IPS-18c (cell line): Measurements from ENCODE around the gene KDM4D.
A peak's percentile ranks its signal among the peaks of the same experiment; 100 is the strongest.

Experiments
- H3K4me3 ChIP-seq: 2 replicates; pipeline ENCODE4 v1.7.0; 2013; ENCODE audit warnings: low read depth, mild to moderate bottlenecking, low read length, moderate library complexity; ENCODE audit not compliant: insufficient read depth
- H3K9me3 ChIP-seq: one replicate; pipeline ENCODE4 v1.6.1; 2013; ENCODE audit warnings: mild to moderate bottlenecking, low read length, moderate library complexity; ENCODE audit not compliant: control insufficient read depth, insufficient read depth

The KDM4D gene

GRCh38 chr11:94946812-94947211 is 26.7 kb upstream of the KDM4D start:
- no peak overlapping the region for H3K4me3 ChIP-seq
- peaks cover 2% of the 10 kb centered on the region for H3K9me3 ChIP-seq

- H3K9me3 ChIP-seq = peaks cover 2% of the 10 kb centered on the region
- no peak overlapping the region for H3K4me3 ChIP-seq
Measured at GRCh38 chr11:94948070-94948617, 25.4 kb upstream of the KDM4D start.

- Histone ChIP-seq H3K4me3 (no peak overlapping the region), H3K9me3 (no peaks in the 10 kb centered on the region)
Measured at GRCh38 chr11:94954753-94955152, 18.8 kb upstream of the KDM4D start.

- Histone ChIP-seq H3K9me3 (no peaks in the 10 kb centered on the region), H3K4me3 (no peak overlapping the region)
Measured at GRCh38 chr11:94956963-94957362, 16.5 kb upstream of the KDM4D start.

GRCh38 chr11:94958121-94958696 is 15.3 kb upstream of the KDM4D start:
- Histone ChIP-seq H3K9me3 (no peaks in the 10 kb centered on the region), H3K4me3 (no peak overlapping the region)

GRCh38 chr11:94959179-94959578 is 14.3 kb upstream of the KDM4D start:
- no peak overlapping the region for H3K4me3 ChIP-seq
- no peaks in the 10 kb centered on the region for H3K9me3 ChIP-seq

- H3K4me3 ChIP-seq = no peak overlapping the region
- no peaks in the 10 kb centered on the region for H3K9me3 ChIP-seq
Measured at GRCh38 chr11:94960488-94960887, 13.0 kb upstream of the KDM4D start.

- Histone ChIP-seq H3K4me3 (no peak overlapping the region), H3K9me3 (no peaks in the 10 kb centered on the region)
Measured at GRCh38 chr11:94961255-94961654, 12.3 kb upstream of the KDM4D start.

GRCh38 chr11:94964934-94965333 is 8.6 kb upstream of the KDM4D start:
- Histone ChIP-seq H3K4me3 (no peak overlapping the region), H3K9me3 (no peaks in the 10 kb centered on the region)

GRCh38 chr11:94968334-94968958 is 5.1 kb upstream of the KDM4D start:
- Histone ChIP-seq H3K9me3 (no peaks in the 10 kb centered on the region), H3K4me3 (no peak overlapping the region)

GRCh38 chr11:94972700-94973098 is 810 bp upstream of the KDM4D start:
- Histone ChIP-seq H3K9me3 (no peaks in the 10 kb centered on the region), H3K4me3 (peak overlapping the region; percentile 64)

- peak overlapping the region; percentile 64; the same call in 1 of the 2 replicates for H3K4me3 ChIP-seq
Measured at GRCh38 chr11:94974178-94974577, 669 bp downstream of the KDM4D start.

GRCh38 chr11:94975599-94975998 is 2.1 kb downstream of the KDM4D start:
- H3K9me3 ChIP-seq = no peaks in the 10 kb centered on the region
- no peak overlapping the region for H3K4me3 ChIP-seq

More at GRCh38 chr11:94974178-94974577, 669 bp downstream of the KDM4D start:
- H3K9me3 ChIP-seq = no peaks in the 10 kb centered on the region

- Histone ChIP-seq H3K4me3 (no peak overlapping the region), H3K9me3 (no peaks in the 10 kb centered on the region)
Measured at GRCh38 chr11:94987378-94987777, 13.9 kb downstream of the KDM4D start.

- no peaks in the 10 kb centered on the region for H3K9me3 ChIP-seq
- no peak overlapping the region for H3K4me3 ChIP-seq
Measured at GRCh38 chr11:94988748-94989147, 15.2 kb downstream of the KDM4D start.

GRCh38 chr11:94993400-94993943 is 20.0 kb downstream of the KDM4D start:
- H3K4me3 ChIP-seq = no peak overlapping the region
- no peaks in the 10 kb centered on the region for H3K9me3 ChIP-seq

GRCh38 chr11:94997437-94997836 is 23.9 kb downstream of the KDM4D start:
- H3K4me3 ChIP-seq = no peak overlapping the region
- H3K9me3 ChIP-seq = no peaks in the 10 kb centered on the region

- no peaks in the 10 kb centered on the region for H3K9me3 ChIP-seq
- H3K4me3 ChIP-seq = no peak overlapping the region
Measured at GRCh38 chr11:94998285-94998684, 24.8 kb downstream of the KDM4D start.
